H9 (cell line): ENCODE data around the gene BSG. TPM values are rescaled to one million over a fixed set of nuclear protein-coding genes. Genes with fewer than 3 reads are reported as not detected.

Source experiments
- DNase-seq: peaks from one replicate; pipeline ENCODE4 v3.0.0-alpha.2; 2017
- H2AFZ ChIP-seq: one replicate; pipeline ENCODE4 v1.6.1; 2013; ENCODE audit warnings: mild to moderate bottlenecking, low read length, control low read depth, moderate library complexity
- H2AK5ac ChIP-seq: 2 replicates; pipeline ENCODE4 v1.6.1; 2013; ENCODE audit warnings: low read length, control low read depth, mixed read lengths; ENCODE audit not compliant: insufficient read length
- H2BK120ac ChIP-seq: one replicate; pipeline ENCODE4 v1.6.1; 2013; ENCODE audit warnings: low read depth, mild to moderate bottlenecking, low read length, control low read depth, inconsistent platforms; ENCODE audit not compliant: poor library complexity, severe bottlenecking
- H2BK12ac ChIP-seq: 2 replicates; pipeline ENCODE4 v1.6.1; 2013; ENCODE audit warnings: low read length, control low read depth, mixed read lengths, low read depth; ENCODE audit not compliant: insufficient read length
- H2BK15ac ChIP-seq: 2 replicates; pipeline ENCODE4 v1.6.1; 2013; ENCODE audit warnings: low read depth, low read length, control low read depth
- H2BK20ac ChIP-seq: one replicate; pipeline ENCODE4 v1.6.1; 2013; ENCODE audit warnings: low read depth, mild to moderate bottlenecking, low read length, control low read depth, inconsistent platforms; ENCODE audit not compliant: poor library complexity, severe bottlenecking
- H2BK5ac ChIP-seq: 2 replicates; pipeline ENCODE4 v1.6.1; 2013; ENCODE audit warnings: low read length, control low read depth, mixed read lengths; ENCODE audit not compliant: insufficient read length
- H3K14ac ChIP-seq: 2 replicates; pipeline ENCODE4 v1.6.1; 2013; ENCODE audit warnings: low read length, control low read depth; ENCODE audit not compliant: insufficient read depth
- H3K18ac ChIP-seq: 2 replicates; pipeline ENCODE4 v1.6.1; 2013; ENCODE audit warnings: low read depth, mild to moderate bottlenecking, mixed read lengths, low read length, control low read depth; ENCODE audit not compliant: insufficient read length
- H3K23ac ChIP-seq: 2 replicates; pipeline ENCODE4 v1.6.1; 2013; ENCODE audit warnings: low read length, control low read depth, mixed read lengths, low read depth; ENCODE audit not compliant: insufficient read length
- H3K23me2 ChIP-seq: 2 replicates; pipeline ENCODE4 v1.6.1; 2013; ENCODE audit warnings: low read depth, mild to moderate bottlenecking, mixed read lengths, low read length, control low read depth; ENCODE audit not compliant: insufficient read length, poor library complexity, severe bottlenecking
- H3K27ac ChIP-seq: 2 replicates; pipeline ENCODE4 v1.5.1; 2013; ENCODE audit warnings: low read length, control low read depth, mixed read lengths, low read depth; ENCODE audit not compliant: insufficient read length
- H3K27me3 ChIP-seq: 2 replicates; pipeline ENCODE4 v1.6.1; 2013; ENCODE audit warnings: low read length, control low read depth, inconsistent platforms; ENCODE audit not compliant: insufficient read depth
- H3K4ac ChIP-seq: 2 replicates; pipeline ENCODE4 v1.6.1; 2013; ENCODE audit warnings: low read depth, mild to moderate bottlenecking, control low read depth, inconsistent platforms, low read length, moderate library complexity
- H3K4me1 ChIP-seq: 2 replicates; pipeline ENCODE4 v1.6.1; 2013; ENCODE audit warnings: low read length, control low read depth, inconsistent platforms; ENCODE audit not compliant: insufficient read depth
- H3K4me2 ChIP-seq: 2 replicates; pipeline ENCODE4 v1.6.1; 2013; ENCODE audit warnings: low read length, control low read depth, mixed read lengths; ENCODE audit not compliant: insufficient read length, insufficient read depth
- H3K56ac ChIP-seq: 2 replicates; pipeline ENCODE4 v1.6.1; 2013; ENCODE audit warnings: low read depth, mild to moderate bottlenecking, mixed read lengths, low read length, control low read depth; ENCODE audit not compliant: insufficient read length
- H3K79me1 ChIP-seq: 2 replicates; pipeline ENCODE4 v1.6.1; 2013; ENCODE audit warnings: low read depth, mild to moderate bottlenecking, moderate library complexity, low read length, control low read depth, inconsistent platforms; ENCODE audit not compliant: insufficient read depth, poor library complexity, severe bottlenecking
- H3K79me2 ChIP-seq: 2 replicates; pipeline ENCODE4 v1.6.1; 2013; ENCODE audit warnings: low read length, control low read depth, inconsistent platforms; ENCODE audit not compliant: insufficient read depth
- H3K9ac ChIP-seq: 2 replicates; pipeline ENCODE4 v1.6.1; 2013; ENCODE audit warnings: low read length, control low read depth, mixed read lengths; ENCODE audit not compliant: insufficient read length; ENCODE audit errors: extremely low read depth
- H3K9me3 ChIP-seq: one replicate; pipeline ENCODE4 v1.6.1; 2013; ENCODE audit warnings: low read depth, low read length, inconsistent platforms; ENCODE audit not compliant: control insufficient read depth
- H3T11ph ChIP-seq: one replicate; pipeline ENCODE4 v1.6.1; 2013; ENCODE audit warnings: mild to moderate bottlenecking, low read length, control low read depth, inconsistent platforms
- H4K20me1 ChIP-seq: one replicate; pipeline ENCODE4 v1.6.1; 2013; ENCODE audit not compliant: control insufficient read depth, insufficient read length, insufficient read depth
- H4K5ac ChIP-seq: 2 replicates; pipeline ENCODE4 v1.6.1; 2013; ENCODE audit warnings: low read depth, mild to moderate bottlenecking, mixed read lengths, low read length, control low read depth; ENCODE audit not compliant: insufficient read length
- H4K8ac ChIP-seq: replicated peaks from 2 replicates; pipeline ENCODE4 v1.6.1; 2013; ENCODE audit warnings: low read length, control low read depth, mixed read lengths, low read depth; ENCODE audit not compliant: insufficient read length
- H4K91ac ChIP-seq: 2 replicates; pipeline ENCODE4 v1.6.1; 2013; ENCODE audit warnings: low read depth, mild to moderate bottlenecking, moderate library complexity, mixed read lengths, low read length, control low read depth; ENCODE audit not compliant: insufficient read length
- H3K27ac Mint-ChIP-seq, 3 experiments: 2 replicates in 2 of 3; 3 replicates in 1 of 3; pipeline ENCODE4 v1.8.0; 2020 to 2021; ENCODE audit warnings: mixed read lengths in 3 of 3, mild to moderate bottlenecking in 1 of 3, moderate library complexity in 1 of 3
- H3K27me3 Mint-ChIP-seq: 2 replicates; pipeline ENCODE4 v1.8.0; 2021; ENCODE audit warnings: low read depth, mild to moderate bottlenecking, moderate library complexity, mixed read lengths
- H3K36me3 Mint-ChIP-seq, 3 experiments: 2 replicates in 2 of 3; 3 replicates in 1 of 3; pipeline ENCODE4 v1.8.0; 2020 to 2021; ENCODE audit warnings: low read depth in 3 of 3, mixed read lengths in 3 of 3; ENCODE audit not compliant: insufficient read depth in 1 of 3
- H3K4me1 Mint-ChIP-seq, 2 experiments: 2 replicates each; pipeline ENCODE4 v1.8.0; 2020; ENCODE audit warnings: mixed read lengths in 2 of 2
- H3K4me3 Mint-ChIP-seq, 2 experiments: 2 replicates in 1 of 2; 3 replicates in 1 of 2; pipeline ENCODE4 v1.8.0; 2020 to 2021; ENCODE audit warnings: mild to moderate bottlenecking in 2 of 2, mixed read lengths in 2 of 2, moderate library complexity in 1 of 2
- H3K9me3 Mint-ChIP-seq, 2 experiments: 2 replicates in 1 of 2; 3 replicates in 1 of 2; pipeline ENCODE4 v1.8.0; 2020; ENCODE audit warnings: mild to moderate bottlenecking in 2 of 2, mixed read lengths in 2 of 2, moderate library complexity in 1 of 2
- WGBS: extraction: QIAGEN DNeasy Blood & Tissue Kit; methylation state at CpG from one replicate; pipeline ENCODE4 v1.1.7; 2013; ENCODE audit warnings: missing lambda C conversion rate, low lambda C conversion rate, mixed read lengths; ENCODE audit not compliant: insufficient read length; ENCODE audit errors: extremely low coverage; 5-methylcytosine and 5-hydroxymethylcytosine counted together
- total RNA-seq: library from RNA; stranded (reverse); gene quantifications from 2 replicates; pipeline ENCODE4 v1.2.1, GENCODE V29; 2021
- TF ChIP-seq, protein P1 (sequence below): fragments of 200-600 bp; sonication (generic); conservative IDR thresholded peaks from 3 replicates; pipeline ENCODE4 v1.8.0; 2021; ENCODE audit warnings: antibody characterized with exemption, mild to moderate bottlenecking

BSG gene
- total RNA-seq, 1 experiment from 2014 or later = 715 TPM

DNA sequence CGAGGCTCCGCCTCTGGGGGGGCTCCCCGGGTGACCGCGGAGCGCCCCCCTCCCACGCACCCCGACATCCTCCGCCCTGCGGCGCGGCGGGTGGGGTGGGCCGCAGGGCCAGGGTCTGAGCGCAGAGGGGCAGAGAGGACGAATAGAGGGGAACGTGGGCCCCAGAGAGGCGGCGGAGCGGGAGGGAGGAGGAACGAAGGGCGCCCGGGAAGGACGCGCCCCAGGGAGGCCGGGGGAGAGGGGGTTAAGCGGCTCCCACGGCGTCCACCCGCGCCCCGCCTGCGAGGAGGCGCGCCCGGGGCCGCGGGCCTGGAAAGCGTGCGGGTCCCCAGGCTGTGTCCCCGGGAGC lies 18.3 kb downstream of the BSG start:
- no peak for DNase-seq
- H3K27me3 ChIP-seq = peaks cover 12% of the 10 kb centered on the region; the same call in 1 of the 2 replicates

More for the DNA sequence above, 18.3 kb downstream of the BSG start:
- H2BK120ac ChIP-seq = no peak overlapping the region
- no peak overlapping the region for H2BK5ac ChIP-seq
- no peak overlapping the region for H2BK20ac ChIP-seq
- no peak overlapping the region for H3K9ac ChIP-seq
- no peak overlapping the region for H2AK5ac ChIP-seq
- no peak overlapping the region for H2BK15ac ChIP-seq
- no peak overlapping the region for H2BK12ac ChIP-seq
- no peak overlapping the region for H2AFZ ChIP-seq
- H3K4me2 ChIP-seq = no peak overlapping the region
- no peak overlapping the region for H4K8ac ChIP-seq
- no peak overlapping the region for H3K18ac ChIP-seq
- H3K23ac ChIP-seq = no peak overlapping the region
- peaks cover 3% of the 10 kb centered on the region for H4K20me1 ChIP-seq
- H3K14ac ChIP-seq = no peak overlapping the region
- Mint-ChIP-seq H3K9me3 (no peaks in the 10 kb centered on the region), H3K27me3 (peaks cover 52% of the 10 kb centered on the region), H3K36me3 (no peaks in the 10 kb centered on the region), H3K27ac (no peak overlapping the region), H3K4me3 (no peak overlapping the region), H3K4me1 (peaks cover 2 to 8% of the 10 kb centered on the region in 2 experiments; a peak in 1 of 4 replicates)
- H3K23me2 ChIP-seq = no peaks in the 10 kb centered on the region
- H4K5ac ChIP-seq = no peak overlapping the region
- H3K9me3 ChIP-seq = no peaks in the 10 kb centered on the region
- H4K91ac ChIP-seq = no peak overlapping the region
- H3K27ac ChIP-seq = no peak overlapping the region
- no peaks in the 10 kb centered on the region for H3K4me1 ChIP-seq
- H3T11ph ChIP-seq = no peak overlapping the region
- WGBS = no CpG with 5 or more reads among the region's 41 CpGs
- H3K79me1 ChIP-seq = no peaks in the 10 kb centered on the region
- H3K56ac ChIP-seq = no peak overlapping the region
- H3K79me2 ChIP-seq = no peaks in the 10 kb centered on the region
- H3K4ac ChIP-seq = no peak overlapping the region
- TF ChIP-seq, protein P1, sequence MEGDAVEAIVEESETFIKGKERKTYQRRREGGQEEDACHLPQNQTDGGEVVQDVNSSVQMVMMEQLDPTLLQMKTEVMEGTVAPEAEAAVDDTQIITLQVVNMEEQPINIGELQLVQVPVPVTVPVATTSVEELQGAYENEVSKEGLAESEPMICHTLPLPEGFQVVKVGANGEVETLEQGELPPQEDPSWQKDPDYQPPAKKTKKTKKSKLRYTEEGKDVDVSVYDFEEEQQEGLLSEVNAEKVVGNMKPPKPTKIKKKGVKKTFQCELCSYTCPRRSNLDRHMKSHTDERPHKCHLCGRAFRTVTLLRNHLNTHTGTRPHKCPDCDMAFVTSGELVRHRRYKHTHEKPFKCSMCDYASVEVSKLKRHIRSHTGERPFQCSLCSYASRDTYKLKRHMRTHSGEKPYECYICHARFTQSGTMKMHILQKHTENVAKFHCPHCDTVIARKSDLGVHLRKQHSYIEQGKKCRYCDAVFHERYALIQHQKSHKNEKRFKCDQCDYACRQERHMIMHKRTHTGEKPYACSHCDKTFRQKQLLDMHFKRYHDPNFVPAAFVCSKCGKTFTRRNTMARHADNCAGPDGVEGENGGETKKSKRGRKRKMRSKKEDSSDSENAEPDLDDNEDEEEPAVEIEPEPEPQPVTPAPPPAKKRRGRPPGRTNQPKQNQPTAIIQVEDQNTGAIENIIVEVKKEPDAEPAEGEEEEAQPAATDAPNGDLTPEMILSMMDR = no peak
